ENCODE results near the gene PPWD1. TPM values are rescaled to one million over a fixed set of nuclear protein-coding genes. Genes with fewer than 3 reads are reported as not detected.

PPWD1 gene
- total RNA-seq, 1 experiment from 2014 or later, result 44.5 TPM

GRCh38 chr5:65546141-65546540 lies 17.0 kb upstream of the PPWD1 start:
- peaks cover 65% of the 10 kb centered on the region for H3K36me3 Mint-ChIP-seq (ENCODE audit: insufficient read depth, unreplicated experiment)
- no peaks in the 10 kb centered on the region for H3K36me3 ChIP-seq (ENCODE audit: control insufficient read depth, insufficient read depth, low read length)
- intact Hi-C loops (cut with micrococcal nuclease; ENCODE audit: unreplicated experiment), result no loop called here

GRCh38 chr5:65548281-65548680 lies 14.8 kb upstream of the PPWD1 start:
- intact Hi-C loops (cut with micrococcal nuclease; ENCODE audit: unreplicated experiment), result no loop called here
- Histone ChIP-seq H3K9me3 (no peaks in the 10 kb centered on the region), H3K36me3 (ENCODE audit: control insufficient read depth, insufficient read depth, low read length) (no peaks in the 10 kb centered on the region), H3K27me3 (replicated peaks; ENCODE audit: control insufficient read depth, insufficient read depth, low read length) (no peaks in the 10 kb centered on the region), H3K4me1 (no peaks in the 10 kb centered on the region), H3K4me3 (ENCODE audit: low read depth, low read length) (no peak overlapping the region)
- BruUV-seq (replicated peaks), result no TSS peak
- Mint-ChIP-seq H3K27ac (ENCODE audit: unreplicated experiment) (no peak overlapping the region), H3K27me3 (ENCODE audit: insufficient read depth, unreplicated experiment) (no peaks in the 10 kb centered on the region), H3K4me3 (ENCODE audit: unreplicated experiment) (no peak overlapping the region), H3K9me3 (ENCODE audit: unreplicated experiment) (no peaks in the 10 kb centered on the region), H3K4me1 (ENCODE audit: low read depth, unreplicated experiment) (no peaks in the 10 kb centered on the region), H3K36me3 (ENCODE audit: insufficient read depth, unreplicated experiment) (peaks cover 55% of the 10 kb centered on the region)
- TF ChIP-seq CTCF (IDR thresholded peaks at IDR 0.05; ENCODE audit: insufficient read depth in 1 of 2, low read depth in 1 of 2, low read length in 1 of 2, severe bottlenecking in 1 of 2, unreplicated experiment in 1 of 2), result no peak
- CTCF ChIA-PET, result no interaction called here
- POLR2A ChIA-PET, result no interaction called here
- DNase-seq, result no peak

More at GRCh38 chr5:65546141-65546540, 17.0 kb upstream of the PPWD1 start:
- H3K4me3 ChIP-seq (ENCODE audit: low read depth, low read length), result no peak overlapping the region
- H3K9me3 ChIP-seq, result no peaks in the 10 kb centered on the region
- H3K4me3 Mint-ChIP-seq (ENCODE audit: unreplicated experiment), result no peak overlapping the region
- CTCF ChIA-PET, result no interaction called here
- POLR2A ChIA-PET, result no interaction called here
- no peak overlapping the region for H3K27ac Mint-ChIP-seq (ENCODE audit: unreplicated experiment)
- no peaks in the 10 kb centered on the region for H3K4me1 Mint-ChIP-seq (ENCODE audit: low read depth, unreplicated experiment)
- H3K9me3 Mint-ChIP-seq (ENCODE audit: unreplicated experiment), result no peaks in the 10 kb centered on the region
- no TSS peak for BruUV-seq (replicated peaks)
- no peaks in the 10 kb centered on the region for H3K4me1 ChIP-seq
- H3K27me3 Mint-ChIP-seq (ENCODE audit: insufficient read depth, unreplicated experiment), result no peaks in the 10 kb centered on the region
- no peak for TF ChIP-seq CTCF (IDR thresholded peaks at IDR 0.05; ENCODE audit: insufficient read depth in 1 of 2, low read depth in 1 of 2, low read length in 1 of 2, severe bottlenecking in 1 of 2, unreplicated experiment in 1 of 2)
- no peak for DNase-seq
- H3K27me3 ChIP-seq (replicated peaks; ENCODE audit: control insufficient read depth, insufficient read depth, low read length), result no peaks in the 10 kb centered on the region

- no peaks in the 10 kb centered on the region for H3K27me3 Mint-ChIP-seq (ENCODE audit: insufficient read depth, unreplicated experiment)
- Histone ChIP-seq H3K4me1 (no peaks in the 10 kb centered on the region), H3K4me3 (ENCODE audit: low read depth, low read length) (no peak overlapping the region), H3K9me3 (no peaks in the 10 kb centered on the region), H3K36me3 (ENCODE audit: control insufficient read depth, insufficient read depth, low read length) (no peaks in the 10 kb centered on the region), H3K27me3 (replicated peaks; ENCODE audit: control insufficient read depth, insufficient read depth, low read length) (no peaks in the 10 kb centered on the region)
- no peak for TF ChIP-seq CTCF (IDR thresholded peaks at IDR 0.05; ENCODE audit: insufficient read depth in 1 of 2, low read depth in 1 of 2, low read length in 1 of 2, severe bottlenecking in 1 of 2, unreplicated experiment in 1 of 2)
- no TSS peak for BruUV-seq (replicated peaks)
- ChIA-PET POLR2A (interaction anchor here (0.6 kb wide), 1 partner anchor 176 kb away, joined by 3 read pairs; no protein-coding TSS in a partner anchor), CTCF (no interaction called here)
- H3K27ac Mint-ChIP-seq (ENCODE audit: unreplicated experiment), result no peak overlapping the region
- intact Hi-C loops (cut with micrococcal nuclease; ENCODE audit: unreplicated experiment), result no loop called here
- H3K36me3 Mint-ChIP-seq (ENCODE audit: insufficient read depth, unreplicated experiment), result peaks cover 43% of the 10 kb centered on the region
- no peak for DNase-seq
- no peaks in the 10 kb centered on the region for H3K9me3 Mint-ChIP-seq (ENCODE audit: unreplicated experiment)
- H3K4me3 Mint-ChIP-seq (ENCODE audit: unreplicated experiment), result no peak overlapping the region
- no peaks in the 10 kb centered on the region for H3K4me1 Mint-ChIP-seq (ENCODE audit: low read depth, unreplicated experiment)
Observed at GRCh38 chr5:65553941-65554340, 9.2 kb upstream of the PPWD1 start.

All from Caco-2 (cell line).